Amniotic epithelial cell (primary cell): ENCODE results near the gene STMP1.
A peak's percentile ranks its signal among the peaks of the same experiment; 100 is the strongest.
"Not testable (repeated sequence)": the region's sequence is repeated elsewhere in the genome, so short reads cannot be mapped to it uniquely, and the experiment has no call there.

ENCODE experiments used
- DNase-seq: peaks from one replicate; pipeline ENCODE4 v3.0.0-alpha.2; 2010; ENCODE audit warnings: low read depth

The STMP1 gene

DNA sequence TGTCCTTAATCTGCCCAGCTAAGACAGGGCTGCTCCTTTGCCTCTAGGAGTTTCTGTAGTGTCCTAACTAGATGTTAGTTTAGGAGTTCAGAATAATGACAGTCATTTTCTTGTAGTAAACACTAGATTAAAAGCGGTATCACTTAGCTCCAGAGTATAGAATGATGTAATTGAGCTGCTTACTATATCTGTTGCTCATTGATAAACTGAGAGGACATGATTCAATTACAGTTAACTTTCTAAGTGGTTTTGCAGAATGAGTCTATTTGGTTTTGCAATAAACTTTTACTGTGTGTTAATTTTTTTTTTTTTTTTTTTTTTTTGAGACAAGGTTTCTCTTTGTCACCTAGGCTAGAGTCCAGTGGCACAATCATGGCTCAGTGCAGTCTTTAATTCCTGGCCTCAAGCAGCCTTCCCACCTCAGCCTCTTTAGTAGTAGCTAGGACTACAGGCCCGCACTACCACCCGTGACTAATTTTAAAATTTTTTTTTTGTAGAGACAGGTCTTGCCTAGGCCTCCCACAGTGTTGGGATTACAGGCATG lies 1.8 kb downstream of the STMP1 start:
- DNase-seq: peak; percentile 47

DNA sequence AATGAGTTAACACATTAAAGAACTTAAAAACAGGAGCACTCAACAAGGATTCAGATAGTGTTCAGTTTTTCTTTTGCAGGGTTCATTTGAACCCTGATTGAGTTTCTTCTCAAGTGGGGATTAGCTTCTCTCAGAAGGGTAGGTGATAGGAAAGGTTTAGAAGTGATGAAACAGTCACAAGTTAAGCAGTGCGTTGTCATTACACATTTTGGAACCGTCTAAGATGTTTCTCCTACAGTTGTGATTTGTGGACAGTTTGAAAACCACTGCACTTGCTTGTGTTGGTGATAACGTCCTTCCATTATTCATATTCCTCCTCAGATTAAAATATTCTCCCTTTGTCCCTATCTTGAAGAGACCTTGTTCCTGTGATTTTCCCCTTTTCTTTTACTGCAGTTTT lies 2.7 kb downstream of the STMP1 start:
- DNase-seq: no peak

GRCh38 chr7:135666156-135666555 lies 3.8 kb downstream of the STMP1 start:
- DNase-seq: no peak

- DNase-seq: no peak
Measured at GRCh38 chr7:135666846-135667245, 4.5 kb downstream of the STMP1 start.

- not testable (repeated sequence) for DNase-seq
Measured at GRCh38 chr7:135667626-135668025, 5.3 kb downstream of the STMP1 start.

- not testable (repeated sequence) for DNase-seq
Measured at GRCh38 chr7:135668852-135669395, 6.6 kb downstream of the STMP1 start.

DNA sequence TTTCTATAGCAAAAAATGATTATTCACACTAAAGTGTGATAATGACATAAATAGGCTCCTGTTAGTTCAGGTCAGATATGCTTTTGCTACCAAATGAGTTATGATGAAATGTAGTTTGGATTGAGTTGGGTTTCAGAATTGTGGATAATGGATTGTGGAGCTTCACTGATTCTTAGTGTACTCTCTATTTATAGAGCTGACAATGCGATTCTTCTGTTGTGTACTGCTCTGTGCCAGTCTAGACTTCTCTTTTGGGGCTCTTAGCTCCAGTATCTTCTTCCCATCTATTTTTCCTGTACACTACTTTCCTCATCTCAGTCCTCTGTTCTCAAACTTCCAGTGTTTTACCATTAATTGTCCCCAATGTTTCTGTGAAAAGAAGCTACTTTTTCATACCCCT lies 7.5 kb downstream of the STMP1 start:
- no peak for DNase-seq

DNA sequence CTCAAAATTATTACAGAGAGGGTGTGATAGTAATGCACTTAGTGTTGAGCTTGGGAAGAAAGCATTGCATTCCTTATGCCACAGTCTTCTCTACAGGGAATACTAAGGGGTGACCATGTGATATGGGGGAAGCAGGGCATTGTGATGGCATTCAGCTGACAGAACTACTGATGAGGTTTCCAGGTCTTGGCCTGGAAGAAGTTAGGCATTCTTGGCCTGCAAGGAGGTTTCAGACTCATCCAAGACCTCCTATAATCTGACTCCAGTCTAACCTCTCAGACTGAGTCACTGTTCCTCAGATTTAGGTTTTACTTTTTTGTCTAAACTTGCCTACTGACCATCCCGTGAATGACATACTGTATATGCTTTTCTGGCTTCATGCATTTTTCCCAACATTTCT lies 7.9 kb downstream of the STMP1 start:
- peak; percentile 49 for DNase-seq

GRCh38 chr7:135672560-135673359 lies 10.4 kb downstream of the STMP1 start:
- peak; percentile 74 for DNase-seq

GRCh38 chr7:135673360-135673706 lies 11.0 kb downstream of the STMP1 start:
- DNase-seq: peak; percentile 53

- DNase-seq: peak; percentile 65
Measured at GRCh38 chr7:135678612-135679575, 16.6 kb downstream of the STMP1 start.

GRCh38 chr7:135681762-135682161 lies 19.4 kb downstream of the STMP1 start:
- no peak for DNase-seq

DNA sequence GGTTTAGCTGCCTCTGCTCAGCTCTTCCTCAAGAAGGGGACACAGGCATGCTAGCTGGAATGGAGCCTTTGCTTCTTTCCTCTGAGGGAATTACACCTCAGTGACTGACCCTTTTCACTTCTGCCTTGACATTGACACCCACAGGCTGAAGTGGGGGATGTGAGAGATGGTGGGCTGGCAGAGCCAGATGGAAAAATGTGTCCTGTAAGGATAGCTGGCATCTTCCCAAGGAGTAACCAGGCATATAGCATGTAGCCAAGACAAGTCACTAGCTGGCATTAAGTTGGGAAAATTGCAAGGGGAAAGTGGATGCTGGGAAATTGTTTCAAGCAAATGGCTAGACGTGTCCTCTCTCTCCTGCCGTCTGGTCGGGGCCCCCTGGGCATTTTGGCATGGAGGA lies 19.9 kb downstream of the STMP1 start:
- DNase-seq: no peak

GRCh38 chr7:135683609-135684008 lies 21.3 kb downstream of the STMP1 start:
- DNase-seq: no peak

DNA sequence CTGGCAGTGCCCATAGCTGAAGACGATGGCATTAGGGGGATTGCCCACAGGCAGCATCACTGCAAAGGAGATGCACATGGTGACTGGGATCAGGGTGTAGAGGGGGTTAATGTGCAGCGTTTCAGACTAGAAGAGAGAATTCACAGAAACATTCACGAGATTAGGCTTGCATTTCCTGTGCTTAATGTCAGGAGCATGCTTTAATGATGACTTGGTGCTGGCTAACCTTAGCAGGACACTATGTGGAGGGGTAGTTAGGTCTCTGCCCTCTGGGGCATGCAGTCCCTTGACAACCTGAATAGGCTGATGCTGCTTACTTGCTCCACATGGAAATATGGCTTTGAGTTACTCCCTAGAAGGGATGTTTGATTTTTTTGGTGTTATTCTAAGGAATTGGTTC lies 21.8 kb downstream of the STMP1 start:
- DNase-seq: peak; percentile 55

- no peak for DNase-seq
Measured at GRCh38 chr7:135684699-135685098, 22.4 kb downstream of the STMP1 start.

DNA sequence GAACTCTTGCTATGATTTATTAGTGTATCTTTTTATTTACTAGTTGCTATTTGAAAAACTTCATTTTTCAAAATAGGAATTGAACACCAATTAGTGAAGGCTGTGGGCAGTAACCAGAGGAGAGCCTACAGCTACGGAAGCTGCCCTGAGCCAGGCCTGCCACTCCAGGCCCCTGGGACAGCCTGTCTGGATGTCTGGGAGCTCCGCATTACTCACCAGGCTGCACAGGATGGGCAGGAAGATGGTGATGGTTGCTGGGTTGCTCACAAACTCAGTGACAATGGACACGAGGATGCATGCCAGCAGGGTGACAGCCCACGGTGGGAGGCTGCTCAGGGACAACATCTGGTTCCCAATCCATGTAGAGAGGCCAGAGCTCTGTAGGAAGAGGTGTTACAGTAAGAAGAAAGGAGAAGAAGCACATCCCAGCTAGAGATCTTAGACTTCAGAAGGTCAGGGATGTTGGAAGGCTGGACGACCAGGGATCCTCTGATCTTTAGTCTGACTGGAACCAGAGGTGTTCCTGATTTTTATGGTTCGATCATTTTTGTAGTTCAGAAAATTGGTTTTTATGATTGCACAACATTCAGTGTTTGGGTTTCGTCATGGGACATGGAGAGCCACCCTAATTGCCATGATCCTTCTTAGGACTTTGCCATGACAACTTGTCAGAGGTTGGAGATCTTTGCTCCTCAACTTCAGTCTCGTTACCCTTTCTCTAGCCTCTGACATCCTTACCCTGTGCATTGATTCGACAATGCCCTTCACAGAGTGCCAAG lies 23.2 kb downstream of the STMP1 start:
- DNase-seq: no peak

- no peak for DNase-seq
Measured at GRCh38 chr7:135687466-135687865, 25.2 kb downstream of the STMP1 start.

DNA sequence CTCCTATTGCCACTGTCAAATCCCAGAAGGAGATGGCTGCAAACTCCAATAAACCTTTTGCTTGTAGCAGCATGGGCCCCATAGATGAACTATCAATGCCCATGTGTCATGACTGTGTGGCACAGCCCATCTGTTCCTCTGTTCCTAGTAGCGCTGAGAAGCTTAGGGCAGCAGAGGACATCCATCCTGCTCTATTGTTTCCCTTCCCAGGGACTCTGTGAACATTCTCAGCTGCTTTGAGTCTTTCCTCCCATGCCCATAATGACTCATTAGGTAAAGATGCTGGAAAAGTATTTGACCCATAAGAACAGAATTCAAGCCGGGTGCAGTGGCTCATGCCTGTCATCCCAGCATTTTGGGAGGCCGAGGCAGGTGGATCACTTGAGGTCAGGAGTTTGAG lies 28.3 kb downstream of the STMP1 start:
- DNase-seq: peak; percentile 35

DNA sequence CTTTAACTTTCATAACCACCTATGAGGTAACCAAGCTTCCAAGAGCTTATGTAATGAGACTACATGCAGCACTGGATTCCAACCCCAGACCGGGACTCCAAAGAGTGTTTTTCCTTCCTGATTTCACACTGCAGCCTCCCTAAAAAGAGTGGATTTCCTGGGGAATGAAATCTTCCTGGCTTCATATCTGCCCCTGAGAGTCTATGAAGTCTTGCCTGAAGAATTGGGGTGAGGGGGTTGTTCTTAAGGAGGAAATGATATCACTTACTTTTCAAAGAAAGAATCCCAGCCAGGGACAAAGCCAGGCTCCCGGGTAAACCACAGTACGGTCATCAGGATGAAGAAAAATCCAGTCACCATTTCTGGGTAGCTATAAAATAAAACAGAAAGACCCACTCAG lies 29.7 kb downstream of the STMP1 start:
- no peak for DNase-seq

DNA sequence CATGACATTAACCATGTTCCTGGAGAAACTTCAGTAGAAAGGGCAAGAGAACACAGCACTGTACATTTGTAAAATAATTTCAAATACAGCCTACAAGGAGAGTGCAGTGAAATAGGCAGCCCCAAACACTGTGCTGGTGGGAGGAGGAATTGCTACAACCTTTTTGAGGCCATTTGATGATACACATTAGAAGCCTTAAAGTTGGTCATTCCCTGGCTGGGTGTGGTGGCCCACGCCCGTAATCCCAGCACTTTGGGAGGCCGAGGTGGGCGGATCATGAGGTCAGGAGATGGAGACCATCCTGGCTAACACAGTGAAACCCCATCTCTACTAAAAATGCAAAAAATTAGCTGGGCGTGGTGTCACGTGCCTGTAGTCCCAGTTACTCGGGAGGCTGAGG lies 30.3 kb downstream of the STMP1 start:
- not testable (repeated sequence) for DNase-seq

- DNase-seq: no peak
Measured at GRCh38 chr7:135693558-135693957, 31.2 kb downstream of the STMP1 start.
